HepG2 (cell line): ENCODE measurements around the gene AK2. TPM values are rescaled to one million over a fixed set of nuclear protein-coding genes. Genes with fewer than 3 reads are reported as not detected.

Experiments used
- ATAC-seq: fragments of 200-7000 bp; cut with Tn5 transposase; 3 replicates; pipeline ENCODE4 v1.9.1; 2020; ENCODE audit warnings: mild to moderate bottlenecking, moderate library complexity
- BruUV-seq: library from RNA; stranded (reverse); fragments of 400-500 nt; replicated peaks from 2 replicates; lab custom pipeline; 2021; lab: Mats Ljungman, UMichigan
- CTCF ChIA-PET: fragments of 300-600 bp; formaldehyde crosslinking; extraction: SDS; loops from one replicate; lab custom pipeline; 2021; ENCODE audit warnings: low total read pairs, inconsistent platforms, low intra/inter-chr PET ratio; lab: Yijun Ruan, JAX
- POLR2A ChIA-PET: fragments of 350-600 bp; sonication (Branson Sonifier 250); formaldehyde crosslinking; loops from one replicate; lab custom pipeline; 2020; ENCODE audit warnings: antibody characterized with exemption, inconsistent platforms; lab: Yijun Ruan, JAX
- DNase-seq: peaks from one replicate; pipeline ENCODE4 v3.0.0-alpha.2; 2015; ENCODE audit warnings: low spot score
- FAIRE-seq: peaks from 3 replicates; lab custom pipeline; 2011; peaks lifted over from hg19 to GRCh38; lab: Jason Lieb, UNC
- H2AFZ ChIP-seq: one replicate; pipeline ENCODE4 v1.6.1; 2011; ENCODE audit warnings: low read length, inconsistent platforms
- H3K27ac ChIP-seq: fragments of 300-600 bp; 3 replicates; pipeline ENCODE4 v1.8.0; 2011; ENCODE audit warnings: mixed run types, mild to moderate bottlenecking, mixed read lengths, low read length, inconsistent platforms; ENCODE audit not compliant: insufficient read depth; ENCODE audit errors: extremely low read length
- H3K27me3 ChIP-seq, 2 experiments: fragments of 200-600 bp in 1 of 2; 2 replicates in 1 of 2; 3 replicates in 1 of 2; pipeline versions ENCODE4 v1.6.0 to v1.8.0; 2011; ENCODE audit warnings: low read length in 2 of 2, mild to moderate bottlenecking in 2 of 2, moderate library complexity in 2 of 2, inconsistent platforms in 1 of 2; ENCODE audit not compliant: insufficient read depth in 2 of 2, control insufficient read depth in 1 of 2
- H3K36me3 ChIP-seq, 2 experiments: fragments of 200-600 bp in 1 of 2; replicated peaks in 1 of 2; 2 replicates in 1 of 2; 3 replicates in 1 of 2; pipeline versions ENCODE4 v1.5.1 to v1.8.0; 2011; ENCODE audit warnings: low read length in 2 of 2, inconsistent platforms in 1 of 2; ENCODE audit not compliant: insufficient read depth in 2 of 2, control insufficient read depth in 1 of 2
- H3K4me1 ChIP-seq: 2 replicates; pipeline ENCODE4 v1.5.1; 2012; ENCODE audit warnings: low read length, inconsistent platforms; ENCODE audit not compliant: insufficient read depth
- H3K4me2 ChIP-seq: 2 replicates; pipeline ENCODE4 v1.6.0; 2011; ENCODE audit warnings: low read depth, low read length, inconsistent platforms
- H3K4me3 ChIP-seq, 3 experiments: fragments of 200-600 bp in 1 of 3; sonication (generic), shearing (Covaris generic) in 1 of 3; replicated peaks in 1 of 3; 2 replicates each; pipeline ENCODE4 v1.5.1; 2011 to 2016; ENCODE audit warnings: low read length in 3 of 3, inconsistent platforms in 2 of 3, low read depth in 2 of 3, mild to moderate bottlenecking in 2 of 3, control low read depth in 1 of 3, mixed read lengths in 1 of 3; ENCODE audit not compliant: insufficient read depth in 1 of 3
- H3K79me2 ChIP-seq: one replicate; pipeline ENCODE4 v1.6.1; 2011; ENCODE audit warnings: low read length, inconsistent platforms; ENCODE audit not compliant: insufficient read depth
- H3K9ac ChIP-seq: 2 replicates; pipeline ENCODE4 v1.6.0; 2011; ENCODE audit warnings: mild to moderate bottlenecking, low read depth, low read length, inconsistent platforms; ENCODE audit not compliant: insufficient read depth
- H3K9me3 ChIP-seq: 2 replicates; pipeline ENCODE4 v1.5.1; 2012; ENCODE audit warnings: mild to moderate bottlenecking, low read length
- H4K20me1 ChIP-seq: 2 replicates; pipeline ENCODE4 v1.6.0; 2011; ENCODE audit warnings: inconsistent platforms, mild to moderate bottlenecking, low read length, moderate library complexity; ENCODE audit not compliant: insufficient read depth
- ARID3A ChIP-seq: IDR thresholded peaks from 2 replicates; pipeline ENCODE4 v1.6.1; 2012; ENCODE audit warnings: low read depth, low read length, improper control_type of control experiment
- GPBP1L1 ChIP-seq: sonication (generic); formaldehyde crosslinking; IDR thresholded peaks from 2 replicates; pipeline ENCODE4 v1.5.0; 2020; ENCODE audit warnings: mild to moderate bottlenecking, missing genetic modification reagents
- HNRNPH1 ChIP-seq: fragments of 200-400 bp; formaldehyde crosslinking; optimal IDR thresholded peaks from 2 replicates; pipeline ENCODE3; 2017; ENCODE audit warnings: mild to moderate bottlenecking, low read depth, low read length
- HNRNPK ChIP-seq: fragments of 200-400 bp; formaldehyde crosslinking; IDR thresholded peaks from 2 replicates; pipeline ENCODE4 v1.6.1; 2018; ENCODE audit warnings: low read length, low read depth, moderate library complexity, mild to moderate bottlenecking; ENCODE audit not compliant: poor library complexity, severe bottlenecking
- HOXD1 ChIP-seq: sonication (generic); formaldehyde crosslinking; IDR thresholded peaks from 2 replicates; pipeline ENCODE4 v1.5.0; 2020; ENCODE audit warnings: missing genetic modification reagents
- JARID2 ChIP-seq: sonication (generic); formaldehyde crosslinking; IDR thresholded peaks from 2 replicates; pipeline ENCODE4 v1.8.1; 2023; ENCODE audit warnings: missing genetic modification reagents, inconsistent platforms; ENCODE audit not compliant: insufficient replicate concordance
- MXI1 ChIP-seq: IDR thresholded peaks from 3 replicates; pipeline ENCODE4 v1.6.1; 2012; ENCODE audit warnings: low read depth, low read length, inconsistent platforms, borderline replicate concordance
- MYC ChIP-seq: sonication (generic); formaldehyde crosslinking; IDR thresholded peaks from 2 replicates; pipeline ENCODE4 v1.9.0; 2021; ENCODE audit warnings: missing genetic modification reagents, borderline replicate concordance
- NFATC3 ChIP-seq: sonication (generic); formaldehyde crosslinking; IDR thresholded peaks from 2 replicates; pipeline ENCODE4 v1.5.1; 2020; ENCODE audit warnings: mild to moderate bottlenecking, missing genetic modification reagents
- NKX3-1 ChIP-seq: sonication (generic); formaldehyde crosslinking; IDR thresholded peaks from 2 replicates; pipeline ENCODE4 v1.5.0; 2020; ENCODE audit warnings: missing genetic modification reagents
- TFDP2 ChIP-seq: sonication (generic); formaldehyde crosslinking; IDR thresholded peaks from 2 replicates; pipeline ENCODE4 v1.4.0; 2020; ENCODE audit warnings: missing genetic modification reagents
- ZKSCAN5 ChIP-seq: sonication (generic); formaldehyde crosslinking; IDR thresholded peaks from 2 replicates; pipeline ENCODE4 v1.5.1; 2020; ENCODE audit warnings: mild to moderate bottlenecking, missing genetic modification reagents
- ZNF136 ChIP-seq: sonication (generic); formaldehyde crosslinking; IDR thresholded peaks from 2 replicates; pipeline ENCODE4 v1.8.1; 2022; ENCODE audit warnings: low read depth, mild to moderate bottlenecking, moderate library complexity, missing genetic modification reagents
- ZNF180 ChIP-seq: sonication (generic); formaldehyde crosslinking; IDR thresholded peaks from 2 replicates; pipeline ENCODE4 v1.4.0; 2020; ENCODE audit warnings: low read depth, missing genetic modification reagents, borderline replicate concordance
- ZNF224 ChIP-seq: sonication (generic); formaldehyde crosslinking; IDR thresholded peaks from 2 replicates; pipeline ENCODE4 v1.5.0; 2020; ENCODE audit warnings: mild to moderate bottlenecking, missing genetic modification reagents
- ZNF234 ChIP-seq: sonication (generic); formaldehyde crosslinking; conservative IDR thresholded peaks from 2 replicates; pipeline ENCODE4 v1.5.1; 2020; ENCODE audit warnings: mild to moderate bottlenecking, missing genetic modification reagents
- ZNF275 ChIP-seq: sonication (generic); formaldehyde crosslinking; IDR thresholded peaks from 2 replicates; pipeline ENCODE4 v1.8.0; 2022; ENCODE audit warnings: missing genetic modification reagents, mild to moderate bottlenecking, inconsistent platforms, borderline replicate concordance
- ZNF605 ChIP-seq: sonication (generic); formaldehyde crosslinking; IDR thresholded peaks from 2 replicates; pipeline ENCODE4 v1.8.0; 2022; ENCODE audit warnings: mild to moderate bottlenecking, missing genetic modification reagents
- ZNF652 ChIP-seq: IDR thresholded peaks from 2 replicates; pipeline ENCODE4 v1.6.1; 2016; ENCODE audit warnings: low read depth, borderline replicate concordance
- WGBS: methylation state at CpG from one replicate; pipeline ENCODE4 v1.1.6; 2017; ENCODE audit warnings: low lambda C conversion rate; 5-methylcytosine and 5-hydroxymethylcytosine counted together
- in situ Hi-C: cut with HindIII; loops from 2 replicates; pipeline ENCODE4 v1.10.0; 2017; ENCODE audit warnings: low pct_unique_long_range_greater_than_20kb; ENCODE audit not compliant: extremely low pct_ligation_motif_present
- intact Hi-C: fragments of 100-400 bp; cut with micrococcal nuclease; formaldehyde crosslinking; loops from one replicate; pipeline ENCODE4 v1.10.0; 2022; ENCODE audit not compliant: unreplicated experiment
- polyA plus RNA-seq, 8 experiments: library from polyadenylated mRNA; depleted of rRNA in 3 of 8; stranded (reverse) in 7 of 8; unstranded in 1 of 8; fragments of >200 nt; fragmentation: Illumina TruSeq in 4 of 8; extraction: Trizol in 4 of 8; gene quantifications; 2 replicates each; pipeline versions ENCODE4 v1.2.1 to v1.2.3, GENCODE V29; 2011 to 2016; ENCODE audit warnings: low read depth in 4 of 8, missing spikeins in 1 of 8, mixed read lengths in 1 of 8; ENCODE audit not compliant: insufficient read depth in 1 of 8
- total RNA-seq, 5 experiments: library from RNA; depleted of rRNA; stranded (reverse); fragments of >200 nt; fragmentation: Illumina TruSeq; extraction: Trizol; gene quantifications; 2 replicates each; pipeline ENCODE4 v1.2.3, GENCODE V29; 2016; ENCODE audit warnings: low read depth in 1 of 5

The AK2 gene
- total and polyA plus RNA-seq, 2 of the 13 experiments (the other 11 are each of a cell fraction or from before 2014, with no cell fraction given): 170 to 188 TPM

- CTCF ChIA-PET: no interaction called here
- no peak overlapping the region for H2AFZ ChIP-seq
- no peaks in the 10 kb centered on the region for H3K79me2 ChIP-seq
- H3K27ac ChIP-seq: no peak overlapping the region
- no peaks in the 10 kb centered on the region for H3K9me3 ChIP-seq
- H4K20me1 ChIP-seq: no peaks in the 10 kb centered on the region
- no TSS peak for BruUV-seq
- intact Hi-C loops: no loop called here
- POLR2A ChIA-PET: no interaction called here
- H3K27me3 ChIP-seq: no peaks in the 10 kb centered on the region
- TF ChIP-seq NKX3-1: no peak
- TF ChIP-seq HNRNPH1: no peak
- no peak for TF ChIP-seq TFDP2 (CRISPR knock-in tag)
- no peak for TF ChIP-seq MXI1
- TF ChIP-seq ZNF180 (CRISPR knock-in tag): no peak
- TF ChIP-seq ZNF136 (CRISPR knock-in tag): no peak
- TF ChIP-seq NFATC3 (CRISPR knock-in tag): no peak
- TF ChIP-seq ZNF224: no peak
- TF ChIP-seq ZKSCAN5: no peak
- TF ChIP-seq GPBP1L1 (CRISPR knock-in tag): no peak
- TF ChIP-seq HNRNPK: no peak
- TF ChIP-seq ZNF652 (CRISPR knock-in tag): no peak
- TF ChIP-seq ZNF275 (CRISPR knock-in tag): no peak
- no peak for TF ChIP-seq JARID2 (CRISPR knock-in tag)
- TF ChIP-seq ZNF234: no peak
- TF ChIP-seq MYC: no peak
- no peak for TF ChIP-seq ARID3A
- TF ChIP-seq HOXD1 (CRISPR knock-in tag): no peak
- no peak for TF ChIP-seq ZNF605 (CRISPR knock-in tag)
- TF ChIP-seq, all 625 proteins: peak for 0
- Histone ChIP-seq H3K4me1 (peaks cover 20% of the 10 kb centered on the region), H3K4me2 (no peak overlapping the region), H3K36me3 (no peaks in the 10 kb centered on the region), H3K9ac (no peak overlapping the region), H3K4me3 (no peak overlapping the region)
- DNase-seq (no peak), FAIRE-seq (no peak), ATAC-seq (no peak)
- in situ Hi-C loops: no loop called here
- 84% methylated on average over 2 of the region's 2 CpGs for WGBS
These were observed 39.2 kb downstream of the AK2 start for GRCh38 chr1:32997381-32997891.
